Ascending aorta (tissue), 2 donors: ENCODE measurements around the gene PRKAR1B. TPM values are rescaled to one million over a fixed set of nuclear protein-coding genes. Genes with fewer than 3 reads are reported as not detected.

ENCODE experiments used
- DNase-seq, 2 donors: peaks; one replicate each; pipeline ENCODE4 v3.0.0-alpha.2; 2019; ENCODE audit warnings: low spot score in 2 of 2
- H3K27ac ChIP-seq, 2 donors: fragments of 200-600 bp; sonication (generic); one replicate each; pipeline ENCODE4 v1.5.1; 2016 to 2017; ENCODE audit warnings: mild to moderate bottlenecking in 1 of 2
- H3K27me3 ChIP-seq: fragments of 200-600 bp; sonication (generic); one replicate; pipeline ENCODE4 v1.5.1; 2017
- H3K36me3 ChIP-seq, 2 donors: fragments of 200-600 bp; sonication (generic); one replicate each; pipeline ENCODE4 v1.5.1; 2016
- H3K4me1 ChIP-seq, 2 donors: fragments of 200-600 bp; sonication (generic); one replicate each; pipeline ENCODE4 v1.5.1; 2016 to 2017; ENCODE audit warnings: mild to moderate bottlenecking in 1 of 2
- H3K4me3 ChIP-seq, 2 donors: fragments of 200-600 bp; sonication (generic); one replicate each; pipeline ENCODE4 v1.5.1; 2016 to 2017; ENCODE audit warnings: mild to moderate bottlenecking in 1 of 2
- H3K9me3 ChIP-seq, 2 donors: fragments of 200-600 bp; sonication (generic); one replicate each; pipeline ENCODE4 v1.5.1; 2016
- CTCF ChIP-seq, 3 experiments: fragments of 200-600 bp in 2 of 3; fragments of 450-650 bp in 1 of 3; sonication (generic) in 2 of 3; IDR thresholded peaks; one replicate each; pipeline ENCODE4 v1.5.1; 2016 to 2019; ENCODE audit warnings: antibody characterized with exemption in 3 of 3, mild to moderate bottlenecking in 1 of 3, moderate library complexity in 1 of 3
- intact Hi-C: fragments of 100-400 bp; cut with DNase I; formaldehyde crosslinking; loops from one replicate; pipeline ENCODE4 v1.15.1; 2023
- total RNA-seq: library from RNA; depleted of rRNA; stranded (reverse); fragments of >200 nt; gene quantifications from one replicate; pipeline ENCODE4 v1.1.0, GENCODE V29; 2016

Gene PRKAR1B
- total RNA-seq, result 13.0 TPM

- DNase-seq, result no peak
- intact Hi-C loops, result loop anchor here (2.0 to 5.0 kb wide), 3 partner anchors 45 to 405 kb away; partner anchors contain the start of gene GET4
- peak within 1 kb of the TSS; percentile 78 to 97 for H3K4me3 ChIP-seq
These were observed at the start of gene PRKAR1B for GRCh38 chr7:727104-727805. Gene PRKAR1B, minus strand, starts transcription at chr7:727281. Its CDS starts 15,776 bp downstream, at chr7:711505.

GRCh38 chr7:776381-776780 is 49.3 kb upstream of the PRKAR1B start:
- intact Hi-C loops, result loop anchor here (10.0 kb wide), 2 partner anchors 172 to 262 kb away; partner anchors contain the start of gene PDGFA
- no peak for TF ChIP-seq CTCF (IDR thresholded peaks at IDR 0.05)
- H3K27me3 ChIP-seq, result no peaks in the 10 kb centered on the region
- no peaks in the 10 kb centered on the region for H3K9me3 ChIP-seq
- no peak overlapping the region for H3K4me3 ChIP-seq
- H3K36me3 ChIP-seq, result peaks cover 4 to 30% of the 10 kb centered on the region in 2 donors
- no peak for DNase-seq
- H3K4me1 ChIP-seq, result peaks cover 0 to 9% of the 10 kb centered on the region in 2 donors
- no peak overlapping the region for H3K27ac ChIP-seq

More at GRCh38 chr7:727104-727805, at the start of gene PRKAR1B:
- no peak for TF ChIP-seq CTCF (IDR thresholded peaks at IDR 0.05)
- no peaks in the 10 kb centered on the region for H3K9me3 ChIP-seq
- H3K27ac ChIP-seq, result peak within 1 kb of the TSS; percentile 41 to 55
- H3K36me3 ChIP-seq, result peaks cover 16 to 25% of the 10 kb centered on the region in 2 donors
- peaks cover 0 to 4% of the 10 kb centered on the region in 2 donors for H3K4me1 ChIP-seq
- H3K27me3 ChIP-seq, result no peaks in the 10 kb centered on the region

- intact Hi-C loops, result loop anchor here (1.0 to 10.0 kb wide), 4 partner anchors 47 to 452 kb away; partner anchors contain the start of genes DNAAF5, PDGFA and PRKAR1B
- peaks cover 4 to 26% of the 10 kb centered on the region in 2 donors for H3K36me3 ChIP-seq
- no peak for DNase-seq
- no peak overlapping the region for H3K4me3 ChIP-seq
- H3K9me3 ChIP-seq, result no peaks in the 10 kb centered on the region
- H3K27ac ChIP-seq, result no peak overlapping the region
- TF ChIP-seq CTCF (IDR thresholded peaks at IDR 0.05), result peak; percentile 90 to 96 (median 94)
- H3K4me1 ChIP-seq, result peaks cover 6 to 20% of the 10 kb centered on the region in 2 donors
- no peaks in the 10 kb centered on the region for H3K27me3 ChIP-seq
These were observed 47.4 kb upstream of the PRKAR1B start for GRCh38 chr7:774161-775109.

- no peak overlapping the region for H3K27ac ChIP-seq
- H3K36me3 ChIP-seq, result peaks cover 4 to 26% of the 10 kb centered on the region in 2 donors
- no peak for TF ChIP-seq CTCF (IDR thresholded peaks at IDR 0.05)
- H3K4me1 ChIP-seq, result peaks cover 6 to 20% of the 10 kb centered on the region in 2 donors
- no peaks in the 10 kb centered on the region for H3K27me3 ChIP-seq
- intact Hi-C loops, result loop anchor here (5.0 to 10.0 kb wide), 3 partner anchors 46 to 259 kb away; partner anchors contain the start of genes DNAAF5, PDGFA and PRKAR1B
- H3K4me3 ChIP-seq, result no peak overlapping the region
- H3K9me3 ChIP-seq, result no peaks in the 10 kb centered on the region
- DNase-seq, result no peak
These were observed 46.5 kb upstream of the PRKAR1B start for GRCh38 chr7:773622-773915.

GRCh38 chr7:772861-773621 is 46.0 kb upstream of the PRKAR1B start:
- Histone ChIP-seq H3K27ac (no peak overlapping the region), H3K36me3 (peaks cover 4 to 26% of the 10 kb centered on the region in 2 donors), H3K4me1 (peaks cover 6 to 20% of the 10 kb centered on the region in 2 donors), H3K4me3 (no peak overlapping the region), H3K9me3 (no peaks in the 10 kb centered on the region), H3K27me3 (no peaks in the 10 kb centered on the region)
- TF ChIP-seq CTCF (IDR thresholded peaks at IDR 0.05), result no peak
- intact Hi-C loops, result loop anchor here (5.0 to 10.0 kb wide), 3 partner anchors 46 to 258 kb away; partner anchors contain the start of genes DNAAF5, PDGFA and PRKAR1B
- no peak for DNase-seq
